Measurements from ENCODE around the gene SLC38A8.

GRCh38 chr16:83995754-83996153 lies 46.8 kb downstream of the SLC38A8 start:
- TF ChIP-seq CTCF (IDR thresholded peaks at IDR 0.05; ENCODE audit: low read depth, low read length, missing input control) (no peak), GABPA (IDR thresholded peaks at IDR 0.05 in 1 of 2, conservative IDR thresholded peaks at IDR 0.05 in 1 of 2) (no peak), TAF1 (conservative IDR thresholded peaks at IDR 0.05) (no peak), ZBTB33 (IDR thresholded peaks at IDR 0.05) (no peak), MAX (IDR thresholded peaks at IDR 0.05) (no peak), JUND (IDR thresholded peaks at IDR 0.05) (no peak), YY1 (IDR thresholded peaks at IDR 0.05) (no peak), RAD21 (IDR thresholded peaks at IDR 0.05) (no peak), REST (IDR thresholded peaks at IDR 0.05) (no peak), RXRA (IDR thresholded peaks at IDR 0.05) (no peak), EGR1 (IDR thresholded peaks at IDR 0.05; ENCODE audit: low read depth in 2 of 2) (no peak)

All from liver (tissue), 3 donors.